Kidney epithelial cell (primary cell): ENCODE data around the gene PPP1R12A. TPM values are rescaled to one million over a fixed set of nuclear protein-coding genes. Genes with fewer than 3 reads are reported as not detected.

Source experiments
- DNase-seq: peaks from one replicate; pipeline ENCODE4 v3.0.0-alpha.2; 2010; ENCODE audit warnings: low read depth
- H3K27me3 ChIP-seq: 2 replicates; pipeline ENCODE4 v1.6.0; 2011; ENCODE audit warnings: low read length; ENCODE audit not compliant: control insufficient read depth, insufficient read depth
- H3K36me3 ChIP-seq: 2 replicates; pipeline ENCODE4 v1.5.1; 2011; ENCODE audit warnings: low read length; ENCODE audit not compliant: control insufficient read depth, insufficient read depth
- H3K4me3 ChIP-seq: 2 replicates; pipeline ENCODE4 v1.5.1; 2011; ENCODE audit warnings: low read depth, mild to moderate bottlenecking, control low read depth, low read length
- CTCF ChIP-seq: IDR thresholded peaks from 2 replicates; pipeline ENCODE4 v1.5.1; 2011; ENCODE audit warnings: mild to moderate bottlenecking, moderate library complexity, low read length, control low read depth, inconsistent platforms; ENCODE audit not compliant: insufficient read depth, poor library complexity, severe bottlenecking
- total RNA-seq: library from RNA; depleted of rRNA; stranded (reverse); fragments of >200 nt; gene quantifications from 2 replicates; pipeline ENCODE4 v1.2.3, GENCODE V29; 2015

PPP1R12A gene
- total RNA-seq, 1 donor from 2014 or later = 47.2 TPM

DNA sequence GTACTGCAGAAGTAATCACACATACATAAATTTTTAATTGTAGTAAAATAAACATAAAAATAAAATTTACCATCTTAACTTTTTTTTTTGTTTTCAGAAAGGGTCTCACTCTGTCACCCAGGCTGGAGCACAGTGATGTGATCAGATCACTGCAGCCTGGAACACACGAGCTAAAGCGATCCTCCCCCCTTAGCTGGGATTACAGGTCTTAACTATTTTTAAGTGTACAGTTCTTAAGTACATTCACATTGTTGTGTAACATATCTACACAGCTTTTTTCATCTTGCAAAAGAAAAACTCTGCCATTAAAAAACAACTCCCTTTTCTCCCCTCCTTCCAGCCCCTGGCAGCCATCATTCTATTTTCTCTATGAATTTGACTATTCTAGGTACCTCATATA is 92.3 kb downstream of the PPP1R12A start:
- no peak overlapping the region for H3K4me3 ChIP-seq
- H3K27me3 ChIP-seq = no peaks in the 10 kb centered on the region
- no peak for DNase-seq
- no peak for TF ChIP-seq CTCF
- peaks cover 3% of the 10 kb centered on the region for H3K36me3 ChIP-seq

- Histone ChIP-seq H3K4me3 (no peak overlapping the region), H3K36me3 (peaks cover 3% of the 10 kb centered on the region), H3K27me3 (no peaks in the 10 kb centered on the region)
- no peak for DNase-seq
- TF ChIP-seq CTCF = no peak
Measured at GRCh38 chr12:79841878-79842265, 93.0 kb downstream of the PPP1R12A start.

DNA sequence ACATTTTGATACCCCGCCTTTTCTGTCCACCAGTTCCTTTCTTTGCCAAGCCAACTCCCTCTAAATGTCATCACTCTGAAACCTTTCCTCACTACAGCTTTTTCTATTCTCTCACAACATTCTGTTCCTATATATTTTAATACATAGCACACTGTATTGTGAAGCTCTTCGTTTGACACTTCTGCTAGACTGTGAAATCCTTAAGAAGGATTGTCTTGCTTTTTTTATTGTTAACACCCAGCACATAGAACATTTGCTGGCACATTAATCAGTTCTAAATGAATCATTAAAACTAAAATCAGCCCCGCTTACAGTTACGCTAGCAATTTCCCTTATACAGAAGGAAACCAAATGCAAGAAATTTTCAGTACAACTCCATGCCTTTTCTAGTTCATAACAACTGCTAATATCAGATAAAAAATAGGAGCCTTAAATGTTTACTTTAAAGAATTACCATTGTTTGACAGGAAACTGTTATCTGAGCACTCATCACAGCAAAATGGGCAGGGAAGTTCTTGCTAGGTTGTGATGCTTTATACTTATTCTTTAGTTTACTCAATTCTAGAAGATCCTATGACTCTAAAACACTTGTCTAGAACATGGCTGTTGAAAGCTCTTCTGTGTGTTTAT is 93.5 kb downstream of the PPP1R12A start:
- no peak for TF ChIP-seq CTCF
- Histone ChIP-seq H3K4me3 (no peak overlapping the region), H3K36me3 (peaks cover 3% of the 10 kb centered on the region), H3K27me3 (no peaks in the 10 kb centered on the region)
- DNase-seq = no peak

GRCh38 chr12:79838359-79838758 is 96.5 kb downstream of the PPP1R12A start:
- peaks cover 3% of the 10 kb centered on the region for H3K36me3 ChIP-seq
- TF ChIP-seq CTCF = no peak
- no peak overlapping the region for H3K4me3 ChIP-seq
- no peaks in the 10 kb centered on the region for H3K27me3 ChIP-seq
- no peak for DNase-seq

DNA sequence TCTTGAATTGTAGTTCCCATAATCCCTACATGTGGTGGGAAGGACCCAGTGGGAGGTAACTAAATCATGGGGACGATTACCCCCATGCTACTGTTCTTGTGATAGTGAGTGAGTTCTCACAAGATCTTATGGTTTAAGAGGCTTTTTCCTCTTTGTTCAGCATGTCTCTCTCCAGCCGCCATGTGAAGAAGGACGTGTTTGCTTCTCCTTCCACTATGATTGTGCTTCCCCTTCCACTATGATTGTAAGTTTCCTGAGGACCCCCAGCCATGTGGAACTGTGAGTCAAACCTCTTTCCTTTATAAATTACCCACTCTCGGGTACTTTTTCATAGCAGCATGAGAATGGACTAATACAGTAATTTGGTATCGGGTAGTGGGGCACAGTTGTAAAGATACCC is 97.3 kb downstream of the PPP1R12A start:
- no peak for TF ChIP-seq CTCF
- no peak overlapping the region for H3K4me3 ChIP-seq
- DNase-seq = no peak
- H3K36me3 ChIP-seq = peaks cover 3% of the 10 kb centered on the region
- no peaks in the 10 kb centered on the region for H3K27me3 ChIP-seq

DNA sequence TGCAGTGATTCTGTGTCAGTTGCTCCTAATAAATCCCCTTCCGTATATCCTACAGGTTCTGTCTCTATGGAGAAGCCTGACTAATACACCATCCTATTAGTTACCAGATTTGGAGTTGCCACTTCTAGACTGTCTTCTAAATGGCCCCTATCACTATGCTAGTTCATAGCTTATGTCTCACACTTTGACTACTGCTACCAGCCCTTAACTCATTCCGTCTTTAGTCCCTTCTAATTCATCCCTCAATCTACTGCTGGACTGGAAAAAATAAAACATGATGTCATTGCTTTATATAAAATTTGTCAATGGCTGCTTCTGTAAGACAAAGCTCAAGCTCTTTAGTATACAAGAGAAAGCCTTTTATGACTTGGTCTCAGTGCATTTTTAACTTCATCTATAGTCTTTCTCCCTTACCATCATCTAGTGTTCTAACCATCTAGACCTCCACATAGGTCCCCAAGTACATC is 99.5 kb downstream of the PPP1R12A start:
- no peak for DNase-seq
- Histone ChIP-seq H3K4me3 (no peak overlapping the region), H3K36me3 (peaks cover 3% of the 10 kb centered on the region), H3K27me3 (no peaks in the 10 kb centered on the region)
- TF ChIP-seq CTCF = no peak
